CD14-positive monocyte (primary cell): ENCODE measurements around the gene FAM131B. TPM values are rescaled to one million over a fixed set of nuclear protein-coding genes. Genes with fewer than 3 reads are reported as not detected.

ENCODE experiments used
- DNase-seq, 3 donors: peaks; one replicate each; pipeline ENCODE4 v3.0.0-alpha.2; 2011 to 2022
- H2AFZ ChIP-seq: 2 replicates; pipeline ENCODE4 v1.6.0; 2012; ENCODE audit warnings: mild to moderate bottlenecking, low read depth, low read length, inconsistent platforms; ENCODE audit not compliant: insufficient read depth, poor library complexity, severe bottlenecking
- H3K27ac ChIP-seq, 2 donors: 1 replicate in 1 of 2; 2 replicates in 1 of 2; pipeline ENCODE4 v1.5.1; 2012 to 2013; ENCODE audit warnings: low read length in 2 of 2, control low read depth in 1 of 2, inconsistent platforms in 1 of 2, low read depth in 1 of 2, mild to moderate bottlenecking in 1 of 2
- H3K27me3 ChIP-seq, 2 donors: one replicate each; pipeline versions ENCODE4 v1.6.0 to v1.6.1; 2011 to 2013; ENCODE audit warnings: low read length in 2 of 2; ENCODE audit not compliant: control insufficient read depth in 2 of 2, insufficient read depth in 2 of 2
- H3K36me3 ChIP-seq, 2 donors: replicated peaks in 1 of 2; 1 replicate in 1 of 2; 2 replicates in 1 of 2; pipeline versions ENCODE4 v1.5.1 to v1.6.1; 2012 to 2013; ENCODE audit warnings: low read length in 2 of 2, control low read depth in 1 of 2, inconsistent platforms in 1 of 2, mild to moderate bottlenecking in 1 of 2; ENCODE audit not compliant: insufficient read depth in 2 of 2, control insufficient read depth in 1 of 2
- H3K4me1 ChIP-seq, 2 donors: 1 replicate in 1 of 2; 2 replicates in 1 of 2; pipeline versions ENCODE4 v1.5.1 to v1.6.1; 2012 to 2013; ENCODE audit warnings: low read length in 2 of 2, control low read depth in 1 of 2, inconsistent platforms in 1 of 2, mild to moderate bottlenecking in 1 of 2, moderate library complexity in 1 of 2; ENCODE audit not compliant: insufficient read depth in 2 of 2, control insufficient read depth in 1 of 2
- H3K4me2 ChIP-seq: replicated peaks from 2 replicates; pipeline ENCODE3; 2012; ENCODE audit warnings: low read length, moderate library complexity, mild to moderate bottlenecking; ENCODE audit not compliant: poor library complexity, severe bottlenecking; ENCODE audit errors: extremely low read depth
- H3K4me3 ChIP-seq, 3 experiments: fragments of 200-600 bp in 1 of 3; sonication (generic) in 1 of 3; replicated peaks in 1 of 3; 1 replicate in 2 of 3; 2 replicates in 1 of 3; pipeline ENCODE4 v1.5.1; 2011 to 2013; ENCODE audit warnings: low read length in 3 of 3, mild to moderate bottlenecking in 3 of 3, control low read depth in 2 of 3, low read depth in 2 of 3, inconsistent platforms in 1 of 3, moderate library complexity in 1 of 3
- H3K79me2 ChIP-seq: 2 replicates; pipeline ENCODE4 v1.6.0; 2012; ENCODE audit warnings: mild to moderate bottlenecking, control low read depth, inconsistent platforms, low read length, moderate library complexity; ENCODE audit not compliant: insufficient read depth
- H3K9ac ChIP-seq: 2 replicates; pipeline ENCODE4 v1.6.0; 2017; ENCODE audit warnings: low read length, mild to moderate bottlenecking; ENCODE audit not compliant: insufficient read depth, poor library complexity, severe bottlenecking
- H3K9me3 ChIP-seq, 2 donors: replicated peaks in 1 of 2; 1 replicate in 1 of 2; 2 replicates in 1 of 2; pipeline versions ENCODE4 v1.5.1 to v1.6.1; 2012 to 2013; ENCODE audit warnings: low read length in 2 of 2, control low read depth in 1 of 2; ENCODE audit not compliant: control insufficient read depth in 1 of 2, insufficient read depth in 1 of 2
- H4K20me1 ChIP-seq: 2 replicates; pipeline ENCODE4 v1.6.0; 2012; ENCODE audit warnings: mild to moderate bottlenecking, low read length, control low read depth, moderate library complexity; ENCODE audit not compliant: insufficient read depth
- H3K27ac Mint-ChIP-seq, 7 donors: one replicate each; pipeline ENCODE4 v1.8.0; 2020; ENCODE audit warnings: mild to moderate bottlenecking in 7 of 7, mixed read lengths in 7 of 7, moderate library complexity in 6 of 7, inconsistent platforms in 2 of 7
- H3K27me3 Mint-ChIP-seq, 3 donors: one replicate each; pipeline ENCODE4 v1.8.0; 2021 to 2022; ENCODE audit warnings: low read depth in 3 of 3, mild to moderate bottlenecking in 3 of 3, mixed read lengths in 3 of 3, moderate library complexity in 3 of 3, inconsistent platforms in 1 of 3
- H3K36me3 Mint-ChIP-seq, 2 donors: one replicate each; pipeline ENCODE4 v1.8.0; 2020; ENCODE audit warnings: mixed read lengths in 2 of 2, inconsistent platforms in 1 of 2, mild to moderate bottlenecking in 1 of 2
- H3K4me1 Mint-ChIP-seq: one replicate; pipeline ENCODE4 v1.8.0; 2020; ENCODE audit warnings: mild to moderate bottlenecking, mixed read lengths
- H3K4me3 Mint-ChIP-seq, 2 donors: one replicate each; pipeline ENCODE4 v1.8.0; 2020; ENCODE audit warnings: mild to moderate bottlenecking in 2 of 2, mixed read lengths in 2 of 2, moderate library complexity in 1 of 2
- H3K9me3 Mint-ChIP-seq, 7 donors: one replicate each; pipeline ENCODE4 v1.8.0; 2020 to 2022; ENCODE audit warnings: mixed read lengths in 7 of 7, mild to moderate bottlenecking in 6 of 7, moderate library complexity in 6 of 7, inconsistent platforms in 2 of 7
- WGBS: methylation state at CpG from one replicate; pipeline ENCODE4 v1.1.5; 2013; ENCODE audit warnings: missing lambda C conversion rate; ENCODE audit not compliant: insufficient coverage; 5-methylcytosine and 5-hydroxymethylcytosine counted together
- intact Hi-C, 2 donors: fragments of 100-400 bp; cut with micrococcal nuclease; formaldehyde crosslinking; loops; one replicate each; pipeline versions ENCODE4 v1.15.0 to v1.15.1; 2023
- polyA plus RNA-seq, 3 donors: library from polyadenylated mRNA; depleted of rRNA in 1 of 3; unstranded in 2 of 3; stranded (reverse) in 1 of 3; fragments of 300-500 nt in 2 of 3; fragments of >200 nt in 1 of 3; fragmentation: Illumina TruSeq in 2 of 3; gene quantifications; 1 replicate in 2 of 3; 2 replicates in 1 of 3; pipeline ENCODE4 v1.2.3, GENCODE V29; 2012 to 2021
- TF ChIP-seq, protein P1 (sequence below): fragments of 200-600 bp; IDR thresholded peaks from one replicate; pipeline ENCODE4 v1.8.0; 2022; ENCODE audit warnings: antibody characterized with exemption, mild to moderate bottlenecking

Gene FAM131B
- polyA plus RNA-seq, 3 donors = 0.69 to 0.72 TPM; not detected in 1

GRCh38 chr7:143410521-143411004, 48.0 kb upstream of the FAM131B start:
- H4K20me1 ChIP-seq = no peaks in the 10 kb centered on the region
- H3K9ac ChIP-seq = peak overlapping the region; percentile 20
- H2AFZ ChIP-seq = peak overlapping the region; percentile 52
- no peaks in the 10 kb centered on the region for H3K36me3 Mint-ChIP-seq
- no peaks in the 10 kb centered on the region for H3K9me3 ChIP-seq
- H3K4me2 ChIP-seq = peak overlapping the region; percentile 76
- H3K4me1 ChIP-seq = peaks cover 68 to 80% of the 10 kb centered on the region in 2 donors
- H3K27me3 ChIP-seq = no peaks in the 10 kb centered on the region
- peaks cover 51% of the 10 kb centered on the region for H3K79me2 ChIP-seq
- WGBS = 0% methylated on average over 4 of the region's 6 CpGs
- peak overlapping the region; percentile 80 to 81 for H3K27ac ChIP-seq
- peaks cover 0 to 4% (median 0%) of the 10 kb centered on the region in 7 donors for H3K9me3 Mint-ChIP-seq
- peak; percentile 60 to 82 (median 62) for DNase-seq
- no peaks in the 10 kb centered on the region for H3K36me3 ChIP-seq
- H3K27me3 Mint-ChIP-seq = peaks cover 0 to 3% (median 0%) of the 10 kb centered on the region in 3 donors
- H3K4me3 ChIP-seq = peak overlapping the region; percentile 24 to 68 (median 36)
- intact Hi-C loops = loop anchor here in 1 of 2 donors (10.0 kb wide), 3 partner anchors 46 to 166 kb away; partner anchors contain the start of gene FAM131B
- peaks cover 82% of the 10 kb centered on the region for H3K4me1 Mint-ChIP-seq
- TF ChIP-seq, protein P1, sequence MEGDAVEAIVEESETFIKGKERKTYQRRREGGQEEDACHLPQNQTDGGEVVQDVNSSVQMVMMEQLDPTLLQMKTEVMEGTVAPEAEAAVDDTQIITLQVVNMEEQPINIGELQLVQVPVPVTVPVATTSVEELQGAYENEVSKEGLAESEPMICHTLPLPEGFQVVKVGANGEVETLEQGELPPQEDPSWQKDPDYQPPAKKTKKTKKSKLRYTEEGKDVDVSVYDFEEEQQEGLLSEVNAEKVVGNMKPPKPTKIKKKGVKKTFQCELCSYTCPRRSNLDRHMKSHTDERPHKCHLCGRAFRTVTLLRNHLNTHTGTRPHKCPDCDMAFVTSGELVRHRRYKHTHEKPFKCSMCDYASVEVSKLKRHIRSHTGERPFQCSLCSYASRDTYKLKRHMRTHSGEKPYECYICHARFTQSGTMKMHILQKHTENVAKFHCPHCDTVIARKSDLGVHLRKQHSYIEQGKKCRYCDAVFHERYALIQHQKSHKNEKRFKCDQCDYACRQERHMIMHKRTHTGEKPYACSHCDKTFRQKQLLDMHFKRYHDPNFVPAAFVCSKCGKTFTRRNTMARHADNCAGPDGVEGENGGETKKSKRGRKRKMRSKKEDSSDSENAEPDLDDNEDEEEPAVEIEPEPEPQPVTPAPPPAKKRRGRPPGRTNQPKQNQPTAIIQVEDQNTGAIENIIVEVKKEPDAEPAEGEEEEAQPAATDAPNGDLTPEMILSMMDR = no peak
- peak overlapping the region; percentile 88 to 96 (median 94) for H3K27ac Mint-ChIP-seq
- H3K4me3 Mint-ChIP-seq = peak overlapping the region; percentile 74 to 86

GRCh38 chr7:143408686-143409561, 46.4 kb upstream of the FAM131B start, which contains the start of gene EPHA1:
TSS of gene EPHA1 (minus strand) at chr7:143408856. CDS start at chr7:143408805, 51 bp downstream.
- Histone ChIP-seq H3K27ac (peak within 1 kb of the TSS in 1 of 2 donors; percentile 80), H3K27me3 (no peaks in the 10 kb centered on the region), H3K4me2 (peak within 1 kb of the TSS; percentile 83), H3K9ac (peak within 1 kb of the TSS; percentile 19), H3K79me2 (peaks cover 38% of the 10 kb centered on the region), H3K9me3 (no peaks in the 10 kb centered on the region), H3K36me3 (no peaks in the 10 kb centered on the region), H4K20me1 (no peaks in the 10 kb centered on the region), H2AFZ (peak within 1 kb of the TSS; percentile 55), H3K4me1 (peaks cover 63 to 65% of the 10 kb centered on the region in 2 donors), H3K4me3 (peak within 1 kb of the TSS; percentile 17 to 73 (median 37))
- 40% methylated on average over 5 of the region's 39 CpGs for WGBS
- TF ChIP-seq, protein P1 = peak; percentile 35
- peak within 1 kb of the TSS; percentile 70 to 96 (median 88) for H3K27ac Mint-ChIP-seq
- peak in 2 of 3 donors; percentile 26 to 33 for DNase-seq
- intact Hi-C loops = loop anchor here in 1 of 2 donors (10.0 kb wide), 1 partner anchor 94 kb away; the partner anchor contains the start of gene CLCN1
- H3K4me1 Mint-ChIP-seq = peaks cover 68% of the 10 kb centered on the region
- H3K9me3 Mint-ChIP-seq = peaks cover 0 to 2% (median 0%) of the 10 kb centered on the region in 7 donors
- peaks cover 0 to 2% of the 10 kb centered on the region in 2 donors for H3K36me3 Mint-ChIP-seq
- H3K4me3 Mint-ChIP-seq = peak within 1 kb of the TSS; percentile 75 to 88
- H3K27me3 Mint-ChIP-seq = peaks cover 0 to 3% (median 0%) of the 10 kb centered on the region in 3 donors
